ENCODE measurements around the gene CTIF.

Gene CTIF

GRCh38 chr18:48552130-48552529 is 13.3 kb downstream of the CTIF start:
- DNase-seq, result no peak

- DNase-seq, result no peak
These were observed 14.4 kb downstream of the CTIF start for GRCh38 chr18:48553236-48553635.

- no peak for DNase-seq
These were observed 16.0 kb downstream of the CTIF start for GRCh38 chr18:48554610-48555400.

GRCh38 chr18:48555465-48555995 is 16.7 kb downstream of the CTIF start:
- DNase-seq, result peak; percentile 48

GRCh38 chr18:48557640-48558174 is 18.9 kb downstream of the CTIF start:
- DNase-seq, result no peak

- no peak for DNase-seq
These were observed 19.4 kb downstream of the CTIF start for GRCh38 chr18:48558248-48558647.

GRCh38 chr18:48560491-48560890 is 21.7 kb downstream of the CTIF start:
- no peak for DNase-seq

GRCh38 chr18:48562075-48562474 is 23.2 kb downstream of the CTIF start:
- peak; percentile 41 for DNase-seq

- DNase-seq, result peak; percentile 92
These were observed 24.2 kb downstream of the CTIF start for GRCh38 chr18:48563027-48563426.

GRCh38 chr18:48564139-48564538 is 25.3 kb downstream of the CTIF start:
- DNase-seq, result no peak

- DNase-seq, result no peak
These were observed 26.3 kb downstream of the CTIF start for GRCh38 chr18:48565105-48565504.

- DNase-seq, result no peak
These were observed 27.8 kb downstream of the CTIF start for GRCh38 chr18:48566589-48566988.

- DNase-seq, result no peak
These were observed 28.6 kb downstream of the CTIF start for GRCh38 chr18:48567388-48567787.

GRCh38 chr18:48569139-48569914 is 30.5 kb downstream of the CTIF start:
- DNase-seq, result no peak

GRCh38 chr18:48569915-48570264 is 31.1 kb downstream of the CTIF start:
- no peak for DNase-seq

GRCh38 chr18:48570313-48570712 is 31.5 kb downstream of the CTIF start:
- DNase-seq, result no peak

- no peak for DNase-seq
These were observed 33.0 kb downstream of the CTIF start for GRCh38 chr18:48571639-48572384.

GRCh38 chr18:48572402-48573126 is 33.7 kb downstream of the CTIF start:
- DNase-seq, result peak; percentile 56

GRCh38 chr18:48573632-48574283 is 34.9 kb downstream of the CTIF start:
- no peak for DNase-seq

- DNase-seq, result no peak
These were observed 36.0 kb downstream of the CTIF start for GRCh38 chr18:48574667-48575300.

GRCh38 chr18:48575301-48575657 is 36.4 kb downstream of the CTIF start:
- DNase-seq, result no peak
